DOHH2 (cell line): ENCODE measurements around the gene DAPK2.

Experiments used
- H3F3A ChIP-seq: fragments of 200-600 bp; sonication (generic), shearing (Covaris generic); 2 replicates; pipeline ENCODE4 v1.6.0; 2016; ENCODE audit warnings: antibody characterized with exemption, mild to moderate bottlenecking; ENCODE audit not compliant: control insufficient read depth, insufficient read depth
- H3K27ac ChIP-seq: fragments of 200-600 bp; sonication (generic); 2 replicates; pipeline ENCODE4 v1.5.1; 2014; ENCODE audit warnings: low read depth, mild to moderate bottlenecking, low read length, moderate library complexity
- H3K27me3 ChIP-seq: fragments of 200-600 bp; sonication (generic); 2 replicates; pipeline ENCODE4 v1.6.1; 2014; ENCODE audit warnings: mild to moderate bottlenecking, low read length, mixed read lengths; ENCODE audit not compliant: control insufficient read depth
- H3K36me3 ChIP-seq: fragments of 200-600 bp; sonication (generic); 2 replicates; pipeline ENCODE4 v1.6.1; 2014; ENCODE audit warnings: mild to moderate bottlenecking, low read length, moderate library complexity, mixed read lengths; ENCODE audit not compliant: control insufficient read depth
- H3K4me1 ChIP-seq: fragments of 200-600 bp; sonication (generic); 2 replicates; pipeline ENCODE4 v1.6.1; 2014; ENCODE audit warnings: mild to moderate bottlenecking, low read length, mixed read lengths; ENCODE audit not compliant: control insufficient read depth
- H3K4me2 ChIP-seq: fragments of 200-600 bp; sonication (generic); 2 replicates; pipeline ENCODE4 v1.6.0; 2014; ENCODE audit warnings: mild to moderate bottlenecking, low read length, moderate library complexity
- H3K4me3 ChIP-seq: fragments of 200-600 bp; sonication (generic); 2 replicates; pipeline ENCODE4 v1.5.1; 2014; ENCODE audit warnings: mild to moderate bottlenecking, low read length, mixed read lengths
- H3K79me2 ChIP-seq: fragments of 200-600 bp; sonication (generic); 2 replicates; pipeline ENCODE4 v1.6.1; 2014; ENCODE audit warnings: mild to moderate bottlenecking, low read length, mixed read lengths; ENCODE audit not compliant: control insufficient read depth
- H3K9me2 ChIP-seq: fragments of 200-600 bp; sonication (generic); replicated peaks from 2 replicates; pipeline ENCODE4 v1.6.1; 2014; ENCODE audit warnings: mild to moderate bottlenecking, low read length, mixed read lengths; ENCODE audit not compliant: control insufficient read depth
- H3K9me3 ChIP-seq: fragments of 200-600 bp; sonication (generic); 2 replicates; pipeline ENCODE4 v1.6.1; 2014; ENCODE audit warnings: antibody characterized with exemption, low read length, mixed read lengths; ENCODE audit not compliant: control insufficient read depth, insufficient read depth
- H4K20me1 ChIP-seq: fragments of 200-600 bp; sonication (generic); 2 replicates; pipeline ENCODE4 v1.6.0; 2014; ENCODE audit warnings: low read depth, mild to moderate bottlenecking, antibody characterized with exemption, low read length, moderate library complexity; ENCODE audit not compliant: control insufficient read depth, insufficient read depth
- CTCF ChIP-seq: fragments of 200-600 bp; sonication (generic); IDR thresholded peaks from one replicate; pipeline ENCODE4 v1.5.1; 2014; ENCODE audit warnings: antibody characterized with exemption, mild to moderate bottlenecking, low read depth, low read length; ENCODE audit not compliant: poor library complexity, severe bottlenecking
- EZH2phosphoT487 ChIP-seq: fragments of 200-600 bp; sonication (generic); IDR thresholded peaks from 2 replicates; pipeline ENCODE4 v1.6.1; 2017; ENCODE audit warnings: borderline replicate concordance, mild to moderate bottlenecking, antibody characterized with exemption, low read length, moderate library complexity, mixed read lengths

The DAPK2 gene

GRCh38 chr15:63915873-63916771 lies 130.2 kb downstream of the DAPK2 start:
- no peak overlapping the region for H3K4me2 ChIP-seq
- H3K36me3 ChIP-seq = no peaks in the 10 kb centered on the region
- no peak overlapping the region for H3K4me3 ChIP-seq
- no peaks in the 10 kb centered on the region for H3K9me3 ChIP-seq
- no peak overlapping the region for H3K27ac ChIP-seq
- H3K9me2 ChIP-seq = no peaks in the 10 kb centered on the region
- no peaks in the 10 kb centered on the region for H3K79me2 ChIP-seq
- H4K20me1 ChIP-seq = no peaks in the 10 kb centered on the region
- no peak for TF ChIP-seq EZH2phosphoT487
- TF ChIP-seq CTCF = no peak
- H3F3A ChIP-seq = no peaks in the 10 kb centered on the region
- H3K27me3 ChIP-seq = peaks cover 5% of the 10 kb centered on the region; the same call in 1 of the 2 replicates
- peaks cover 16% of the 10 kb centered on the region for H3K4me1 ChIP-seq

- H4K20me1 ChIP-seq = no peaks in the 10 kb centered on the region
- H3K27ac ChIP-seq = no peak overlapping the region
- H3K9me2 ChIP-seq = no peaks in the 10 kb centered on the region
- H3K4me1 ChIP-seq = peaks cover 11% of the 10 kb centered on the region
- H3K36me3 ChIP-seq = no peaks in the 10 kb centered on the region
- no peak overlapping the region for H3K4me2 ChIP-seq
- no peak overlapping the region for H3K4me3 ChIP-seq
- TF ChIP-seq EZH2phosphoT487 (no peak), CTCF (no peak)
- H3K9me3 ChIP-seq = no peaks in the 10 kb centered on the region
- H3K79me2 ChIP-seq = no peaks in the 10 kb centered on the region
- H3F3A ChIP-seq = no peaks in the 10 kb centered on the region
- peaks cover 5% of the 10 kb centered on the region; the same call in 1 of the 2 replicates for H3K27me3 ChIP-seq
These were observed 130.9 kb downstream of the DAPK2 start for GRCh38 chr15:63915209-63915872.

- Histone ChIP-seq H3K4me1 (peaks cover 7% of the 10 kb centered on the region), H3K9me3 (no peaks in the 10 kb centered on the region), H3K27ac (no peak overlapping the region), H4K20me1 (no peaks in the 10 kb centered on the region), H3K27me3 (peaks cover 5% of the 10 kb centered on the region; the same call in 1 of the 2 replicates), H3K4me3 (no peak overlapping the region), H3F3A (no peaks in the 10 kb centered on the region), H3K79me2 (no peaks in the 10 kb centered on the region), H3K9me2 (no peaks in the 10 kb centered on the region), H3K4me2 (no peak overlapping the region), H3K36me3 (no peaks in the 10 kb centered on the region)
- TF ChIP-seq CTCF (no peak), EZH2phosphoT487 (no peak)
These were observed 132.4 kb downstream of the DAPK2 start for GRCh38 chr15:63913786-63914315.
